ENCODE data around the gene SIKE1. TPM values are rescaled to one million over a fixed set of nuclear protein-coding genes. Genes with fewer than 3 reads are reported as not detected.
A peak's percentile ranks its signal among the peaks of the same experiment; 100 is the strongest.
"Not testable (repeated sequence)": the region's sequence is repeated elsewhere in the genome, so short reads cannot be mapped to it uniquely, and the experiment has no call there.

The SIKE1 gene
- total RNA-seq, 2 experiments from 2014 or later: 68.1 to 68.7 TPM

DNA sequence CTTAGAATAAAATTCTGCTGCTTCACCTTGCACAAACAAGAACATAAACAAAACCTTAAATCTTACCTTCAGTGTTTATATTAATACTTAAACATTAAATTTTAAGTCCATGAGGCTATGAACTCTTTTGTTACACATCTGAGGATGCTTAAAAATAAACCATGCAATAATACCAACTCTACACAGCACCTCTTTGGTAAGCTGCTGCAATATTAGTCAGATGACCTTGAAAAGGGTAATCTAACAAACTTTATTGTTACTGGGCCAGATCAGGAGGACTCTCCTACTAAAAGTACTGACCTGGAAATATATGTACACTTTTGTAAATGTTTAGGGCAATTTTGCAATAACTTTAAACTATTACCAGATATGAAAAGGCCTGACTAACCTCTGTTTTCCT lies 763 bp downstream of the SIKE1 start:
- H3K4me3 Mint-ChIP-seq: peak overlapping the region; percentile 100
- POLR2A ChIA-PET: interaction anchor here (0.9 to 1.4 kb wide), 4 partner anchors 22 to 110 kb away, joined by 3 to 7 read pairs (median 4); partner anchors contain the start of genes CSDE1, DENND2C and NRAS

DNA sequence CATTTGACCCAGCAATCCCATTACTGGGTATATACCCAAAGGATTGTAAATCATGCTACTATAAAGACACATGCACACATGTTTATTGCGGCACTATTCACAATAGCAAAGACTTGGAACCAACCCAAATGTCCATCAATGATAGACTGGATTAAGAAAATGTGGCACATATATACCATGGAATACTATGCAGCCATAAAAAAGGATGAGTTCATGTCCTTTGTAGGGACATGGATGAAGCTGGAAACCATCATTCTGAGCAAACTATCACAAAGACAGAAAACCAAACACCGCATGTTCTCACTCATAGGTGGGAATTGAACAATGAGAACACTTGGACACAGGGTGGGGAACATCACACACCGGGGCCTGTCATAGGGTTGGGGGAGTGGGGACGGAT lies 3.8 kb downstream of the SIKE1 start:
- POLR2A ChIA-PET: not testable (repeated sequence)

More for the DNA sequence above, 763 bp downstream of the SIKE1 start:
- TF ChIP-seq, protein P1, sequence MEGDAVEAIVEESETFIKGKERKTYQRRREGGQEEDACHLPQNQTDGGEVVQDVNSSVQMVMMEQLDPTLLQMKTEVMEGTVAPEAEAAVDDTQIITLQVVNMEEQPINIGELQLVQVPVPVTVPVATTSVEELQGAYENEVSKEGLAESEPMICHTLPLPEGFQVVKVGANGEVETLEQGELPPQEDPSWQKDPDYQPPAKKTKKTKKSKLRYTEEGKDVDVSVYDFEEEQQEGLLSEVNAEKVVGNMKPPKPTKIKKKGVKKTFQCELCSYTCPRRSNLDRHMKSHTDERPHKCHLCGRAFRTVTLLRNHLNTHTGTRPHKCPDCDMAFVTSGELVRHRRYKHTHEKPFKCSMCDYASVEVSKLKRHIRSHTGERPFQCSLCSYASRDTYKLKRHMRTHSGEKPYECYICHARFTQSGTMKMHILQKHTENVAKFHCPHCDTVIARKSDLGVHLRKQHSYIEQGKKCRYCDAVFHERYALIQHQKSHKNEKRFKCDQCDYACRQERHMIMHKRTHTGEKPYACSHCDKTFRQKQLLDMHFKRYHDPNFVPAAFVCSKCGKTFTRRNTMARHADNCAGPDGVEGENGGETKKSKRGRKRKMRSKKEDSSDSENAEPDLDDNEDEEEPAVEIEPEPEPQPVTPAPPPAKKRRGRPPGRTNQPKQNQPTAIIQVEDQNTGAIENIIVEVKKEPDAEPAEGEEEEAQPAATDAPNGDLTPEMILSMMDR (IDR thresholded peaks at IDR 0.05): no peak
- ATAC-seq (no peak), DNase-seq (no peak)
- intact Hi-C loops (cut with micrococcal nuclease): loop anchor here (2.0 kb wide), 1 partner anchor 23 kb away; the partner anchor contains the start of gene CSDE1
- Mint-ChIP-seq H3K27me3 (no peaks in the 10 kb centered on the region), H3K27ac (peak overlapping the region; percentile 99), H3K9me3 (no peaks in the 10 kb centered on the region), H3K36me3 (ENCODE audit: low read depth) (peaks cover 27% of the 10 kb centered on the region), H3K4me1 (ENCODE audit: low read depth) (peaks cover 24% of the 10 kb centered on the region)
- CTCF ChIA-PET: interaction anchor here (0.7 to 1.8 kb wide), 4 partner anchors 9 to 433 kb away, joined by 3 to 5 read pairs (median 3); no protein-coding TSS in a partner anchor

DNA sequence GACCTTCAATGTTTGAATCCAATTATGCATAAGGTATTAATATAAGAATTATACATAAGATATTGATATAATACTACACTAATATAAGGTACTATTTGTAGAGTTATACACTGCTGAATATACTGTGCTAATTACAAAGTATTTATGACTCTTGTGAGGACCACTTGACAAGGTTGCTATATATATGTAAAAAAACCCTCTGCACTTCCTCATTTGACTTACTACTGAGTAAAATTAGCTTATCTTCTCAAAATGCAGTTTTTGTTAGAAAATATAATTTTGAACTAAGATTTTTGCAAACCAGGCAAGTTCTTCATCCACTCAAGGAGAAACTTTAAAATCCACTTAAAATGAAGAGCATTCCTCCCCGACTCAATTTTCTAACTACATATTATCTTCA lies 8.5 kb downstream of the SIKE1 start:
- no peak for ATAC-seq
- no peaks in the 10 kb centered on the region for H3K9me3 Mint-ChIP-seq
- CTCF ChIA-PET: no interaction called here
- no peak for DNase-seq
- POLR2A ChIA-PET: no interaction called here
- TF ChIP-seq, protein P1 (IDR thresholded peaks at IDR 0.05): no peak
- no peaks in the 10 kb centered on the region for H3K4me1 Mint-ChIP-seq (ENCODE audit: low read depth)
- H3K4me3 Mint-ChIP-seq: no peak overlapping the region
- H3K27ac Mint-ChIP-seq: no peak overlapping the region
- intact Hi-C loops (cut with micrococcal nuclease): no loop called here
- H3K27me3 Mint-ChIP-seq: no peaks in the 10 kb centered on the region
- peaks cover 19% of the 10 kb centered on the region for H3K36me3 Mint-ChIP-seq (ENCODE audit: low read depth)

More for the DNA sequence above, 3.8 kb downstream of the SIKE1 start:
- intact Hi-C loops (cut with micrococcal nuclease); ATAC-seq; H3K27ac Mint-ChIP-seq; H3K4me3 Mint-ChIP-seq; DNase-seq; CTCF ChIA-PET; H3K9me3 Mint-ChIP-seq; H3K27me3 Mint-ChIP-seq: not testable (repeated sequence)
- peaks cover 24% of the 10 kb centered on the region for H3K4me1 Mint-ChIP-seq (ENCODE audit: low read depth)
- peaks cover 36% of the 10 kb centered on the region for H3K36me3 Mint-ChIP-seq (ENCODE audit: low read depth)

DNA sequence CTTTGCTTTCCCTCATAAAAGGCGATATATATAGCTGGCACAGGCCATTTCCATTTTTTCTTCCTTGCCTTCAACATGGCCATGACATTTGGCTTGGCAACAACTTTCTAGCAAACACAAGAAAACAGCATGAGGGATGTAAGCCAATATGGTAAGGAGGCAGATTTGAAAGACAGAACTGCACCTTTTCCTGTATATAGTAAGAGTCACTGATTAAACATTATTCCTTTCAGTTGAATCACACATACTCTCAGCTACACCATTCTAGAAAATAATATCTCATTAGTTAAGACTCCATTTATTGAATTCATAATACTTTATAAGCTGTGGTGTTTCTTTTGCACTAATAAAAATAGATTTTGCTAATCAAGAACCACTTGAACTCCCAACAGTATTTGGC lies 9.5 kb downstream of the SIKE1 start:
- Mint-ChIP-seq H3K4me1 (ENCODE audit: low read depth) (no peaks in the 10 kb centered on the region), H3K9me3 (no peaks in the 10 kb centered on the region), H3K27me3 (no peaks in the 10 kb centered on the region), H3K27ac (no peak overlapping the region), H3K36me3 (ENCODE audit: low read depth) (peaks cover 13% of the 10 kb centered on the region), H3K4me3 (no peak overlapping the region)
- ChIA-PET CTCF (interaction anchor here (1.2 kb wide), 1 partner anchor 10 kb away, joined by 3 read pairs; the partner anchor contains the start of gene SIKE1), POLR2A (no interaction called here)
- ATAC-seq (no peak), DNase-seq (no peak)
- TF ChIP-seq, protein P1 (IDR thresholded peaks at IDR 0.05): no peak
- intact Hi-C loops (cut with micrococcal nuclease): no loop called here

DNA sequence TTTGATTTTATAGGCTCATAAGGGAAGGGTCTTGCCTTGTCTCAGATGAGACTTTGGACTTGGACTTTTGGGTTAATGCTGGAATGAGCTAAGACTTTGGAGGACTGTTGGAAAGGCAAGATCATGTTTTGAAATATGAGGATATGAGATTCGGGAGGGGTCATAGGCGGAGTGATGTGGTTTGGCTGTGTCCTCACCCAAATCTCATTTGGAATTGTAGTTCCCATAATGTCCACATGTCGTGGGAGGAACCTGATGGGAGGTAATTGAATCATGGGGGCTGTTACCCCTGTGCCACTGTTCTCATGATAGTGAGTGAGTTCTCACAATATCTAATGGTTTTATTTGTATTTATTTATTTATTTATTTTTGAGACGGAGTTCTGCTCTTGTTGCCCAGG lies 15.8 kb downstream of the SIKE1 start:
- intact Hi-C loops (cut with micrococcal nuclease): no loop called here

More for the DNA sequence above, 15.8 kb downstream of the SIKE1 start:
- POLR2A ChIA-PET: no interaction called here
- peaks cover 2% of the 10 kb centered on the region for H3K36me3 Mint-ChIP-seq (ENCODE audit: low read depth)
- H3K9me3 Mint-ChIP-seq: peaks cover 8% of the 10 kb centered on the region
- no peak overlapping the region for H3K4me3 Mint-ChIP-seq
- CTCF ChIA-PET: no interaction called here
- H3K4me1 Mint-ChIP-seq (ENCODE audit: low read depth): no peaks in the 10 kb centered on the region
- H3K27me3 Mint-ChIP-seq: no peaks in the 10 kb centered on the region
- TF ChIP-seq, protein P1 (IDR thresholded peaks at IDR 0.05): peak; percentile 21
- ATAC-seq (no peak), DNase-seq (no peak)
- H3K27ac Mint-ChIP-seq: no peak overlapping the region

All from activated CD8-positive, alpha-beta T cell treated with anti-CD3 and anti-CD28 coated beads for 36 hours (primary cell).